Right lobe of liver (tissue), 4 donors: ENCODE results near the gene SREBF2.

ENCODE experiments used
- CTCF ChIP-seq, 4 donors: fragments of 200-600 bp in 3 of 4; fragments of 450-650 bp in 1 of 4; IDR thresholded peaks; one replicate each; pipeline versions ENCODE4 v1.5.1 to v1.8.0; 2016 to 2022; ENCODE audit warnings: antibody characterized with exemption in 4 of 4, mild to moderate bottlenecking in 2 of 4
- POLR2A ChIP-seq: fragments of 450-650 bp; IDR thresholded peaks from one replicate; pipeline ENCODE4 v1.6.1; 2017; ENCODE audit warnings: antibody characterized with exemption, mild to moderate bottlenecking
- donor health status: DM: no; HTN: no; CAD: no.
- donor health status: DM: no; HTN: no; CAD: no.
- donor health status: DM: no; HTN: yes; CAD: no.

- TF ChIP-seq CTCF (IDR thresholded peaks at IDR 0.05), result no peak
- no peak for TF ChIP-seq POLR2A
Measured at GRCh38 chr22:41787331-41787730, 45.6 kb upstream of the SREBF2 start.
